Activated CD8-positive, alpha-beta memory T cell treated with anti-CD3 and anti-CD28 coated beads for 48 hours (primary cell): ENCODE data around the gene PHACTR1.
"Not testable (repeated sequence)": the region's sequence is repeated elsewhere in the genome, so short reads cannot be mapped to it uniquely, and the experiment has no call there.

Experiments
- DNase-seq, 3 experiments: peaks; one replicate each; pipeline ENCODE4 v3.0.0-alpha.2; 2020; ENCODE audit warnings: low read depth in 2 of 3, low spot score in 2 of 3

PHACTR1 gene

DNA sequence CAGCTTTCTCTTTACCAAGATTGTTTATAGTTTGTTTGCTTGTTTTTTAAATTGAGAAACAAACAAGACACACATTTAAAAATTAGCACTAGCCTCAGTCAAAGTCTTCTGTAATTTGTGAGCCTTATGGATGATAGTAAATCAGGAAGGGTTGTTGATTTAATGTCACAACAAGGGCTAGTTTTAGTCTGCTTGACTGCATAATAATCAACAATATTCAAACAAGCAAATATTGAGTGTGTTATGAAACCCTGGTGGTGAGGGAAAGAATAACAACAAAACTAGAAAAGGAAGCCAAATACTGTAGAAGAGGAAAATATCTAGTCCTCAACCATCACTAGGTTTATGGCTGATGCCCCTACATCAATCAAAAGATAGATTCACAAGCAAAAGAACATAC lies 383.2 kb downstream of the PHACTR1 start:
- no peak for DNase-seq

DNA sequence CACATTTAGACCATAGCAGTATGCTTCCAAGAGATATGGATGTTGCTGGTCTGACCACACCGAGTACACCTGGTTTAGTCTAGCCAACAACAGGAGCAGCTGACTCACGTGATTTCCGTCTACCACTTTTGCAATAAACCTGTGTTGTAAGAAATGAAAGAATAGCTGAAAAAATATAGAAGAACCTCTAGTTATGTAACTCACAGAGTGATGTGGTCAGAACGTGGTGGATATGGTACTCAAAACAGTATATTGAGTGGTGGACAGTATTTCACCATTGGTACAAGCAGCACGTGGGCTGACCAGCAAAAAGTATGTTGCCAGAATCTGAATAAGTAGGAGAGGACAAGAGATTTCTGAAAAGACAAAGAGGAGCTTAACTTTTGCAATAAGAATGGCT lies 384.8 kb downstream of the PHACTR1 start:
- DNase-seq = no peak

DNA sequence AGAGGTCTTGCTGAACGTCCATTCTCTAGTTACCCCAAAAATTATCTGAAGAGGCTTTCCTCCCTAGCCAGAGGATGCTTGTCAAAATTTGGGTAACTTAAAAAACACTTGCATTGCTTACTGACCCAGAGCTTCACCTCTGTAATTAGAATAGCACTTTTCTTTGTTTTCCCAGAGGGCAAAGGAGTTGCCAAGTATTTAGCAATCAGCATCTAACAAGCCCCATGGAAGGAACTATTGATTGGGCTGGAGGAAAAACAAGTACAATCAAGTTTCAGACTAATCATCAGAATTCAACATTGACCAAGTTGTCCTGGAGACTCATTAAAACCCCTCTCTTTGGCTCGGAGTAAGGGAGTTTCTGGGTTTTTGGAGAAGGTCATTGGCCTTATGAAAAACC lies 385.4 kb downstream of the PHACTR1 start:
- DNase-seq = no peak

DNA sequence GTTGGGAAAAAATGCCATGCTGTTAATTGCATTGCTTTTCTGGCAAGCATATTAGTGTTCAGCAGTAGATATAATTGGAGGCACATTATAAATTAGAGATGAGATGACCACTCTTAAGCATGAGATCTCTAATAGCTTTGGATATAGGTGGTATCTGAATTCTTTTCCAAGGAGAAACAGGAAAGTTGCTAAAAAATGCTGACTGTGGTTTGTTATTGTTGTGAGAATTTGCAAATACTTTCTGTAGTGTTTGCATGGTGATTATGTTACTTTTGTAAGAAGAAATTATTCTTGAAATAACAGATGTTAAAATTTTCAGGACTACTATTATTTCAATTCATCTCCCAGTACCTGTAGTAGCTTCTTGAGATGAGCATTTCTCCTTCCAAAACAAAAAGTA lies 386.6 kb downstream of the PHACTR1 start:
- DNase-seq = no peak

DNA sequence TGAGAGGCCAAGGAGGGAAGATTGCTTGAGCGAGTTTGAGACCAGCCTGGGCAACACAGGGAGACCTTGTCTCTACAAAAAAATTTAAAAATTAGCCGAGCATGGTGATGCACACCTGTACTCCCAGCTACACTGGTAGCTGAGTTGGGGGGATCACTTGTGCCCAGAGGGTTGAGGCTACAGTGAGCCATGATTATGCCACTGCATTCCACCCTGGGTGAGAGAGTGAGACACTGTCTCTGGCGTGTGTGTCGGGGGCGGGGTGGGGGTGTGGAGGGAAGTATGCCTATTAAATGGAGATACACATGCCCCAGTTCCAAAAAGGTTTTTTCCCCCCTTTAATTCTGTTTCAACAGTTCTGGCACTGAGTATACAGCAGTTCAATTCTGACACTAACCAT lies 388.6 kb downstream of the PHACTR1 start:
- DNase-seq = no peak

DNA sequence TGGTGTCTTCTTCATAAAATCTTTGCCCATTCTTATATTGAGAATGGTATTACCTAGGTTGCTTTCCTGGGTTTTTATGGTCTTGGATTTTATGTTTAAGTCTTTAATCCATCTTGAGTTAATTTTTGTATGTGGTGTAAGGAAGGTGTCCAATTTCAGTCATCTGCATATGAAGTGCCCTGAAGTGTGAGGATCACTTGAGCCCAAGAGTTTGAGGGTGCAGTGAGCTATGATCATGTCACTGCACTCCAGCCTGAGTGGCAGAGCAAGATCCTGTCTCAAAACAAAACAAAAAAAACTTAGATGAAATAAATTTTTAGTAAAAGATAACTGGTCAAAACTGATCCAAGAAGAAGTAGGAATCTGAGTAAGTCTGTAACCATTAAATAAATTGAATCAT lies 396.4 kb downstream of the PHACTR1 start:
- no peak for DNase-seq

DNA sequence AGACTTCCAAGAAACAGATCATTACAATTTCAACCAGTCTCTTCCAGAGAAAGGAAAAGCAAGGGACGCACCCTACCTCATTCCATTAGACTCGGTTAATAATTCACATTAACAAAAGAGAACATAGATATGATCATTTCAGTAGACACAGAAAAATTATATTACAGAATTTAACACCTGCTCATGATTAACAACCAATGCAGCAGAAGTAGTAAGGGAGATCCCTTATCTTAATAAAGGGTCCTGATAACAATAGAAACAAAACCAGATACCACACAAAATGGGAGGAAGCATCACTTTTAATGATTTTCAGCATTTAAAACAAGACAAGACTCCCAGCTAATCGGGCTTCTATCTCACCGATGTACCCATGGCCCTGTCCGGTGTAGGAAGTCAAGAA lies 396.8 kb downstream of the PHACTR1 start:
- no peak for DNase-seq

DNA sequence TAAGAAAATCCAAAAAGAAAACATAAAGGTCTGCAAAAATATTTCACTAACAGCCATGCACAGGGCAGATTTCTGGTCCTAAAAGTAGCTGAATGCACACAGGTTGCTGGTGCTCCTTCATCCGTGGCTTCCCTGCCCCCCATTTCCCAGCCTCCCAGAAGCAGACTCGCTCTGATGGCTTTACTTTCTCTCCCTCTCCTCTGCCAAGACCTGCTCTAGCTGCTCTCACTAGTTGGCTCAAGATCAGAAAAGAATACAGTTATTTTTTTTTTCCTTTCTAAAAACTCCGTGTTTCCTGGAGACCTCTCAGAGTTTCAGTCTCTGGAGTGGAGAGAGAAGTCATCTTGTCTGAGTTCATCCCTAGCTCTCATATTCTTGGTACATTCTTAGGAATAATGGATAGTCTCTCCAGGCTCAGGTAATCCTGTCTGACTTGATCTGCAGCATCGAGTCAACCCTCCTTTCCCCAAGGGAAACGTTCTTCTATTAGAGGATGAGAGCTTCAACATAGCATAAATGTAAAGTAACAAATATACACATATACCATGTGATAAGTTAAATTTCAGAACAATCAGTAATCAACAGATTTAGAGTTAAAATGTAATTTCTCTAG lies 397.5 kb downstream of the PHACTR1 start:
- no peak for DNase-seq

DNA sequence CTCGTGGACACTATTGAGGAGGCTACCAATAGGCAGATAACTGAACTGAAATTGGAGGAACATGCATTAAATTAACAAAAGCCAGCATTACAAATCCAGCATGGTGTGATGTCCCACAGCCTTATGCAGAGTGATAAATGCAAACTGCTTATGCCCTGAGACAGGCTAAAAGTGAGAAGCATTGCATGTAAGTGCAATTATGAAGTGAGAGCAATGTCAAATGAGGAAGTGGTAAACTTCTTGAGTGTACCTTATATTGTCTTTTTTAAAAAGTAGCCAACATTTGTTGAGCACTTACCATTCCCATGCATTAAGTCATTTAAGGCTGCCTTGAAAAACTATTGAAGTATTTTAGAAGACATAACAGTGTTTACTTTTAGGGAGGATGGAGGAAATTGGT lies 399.6 kb downstream of the PHACTR1 start:
- DNase-seq = no peak

DNA sequence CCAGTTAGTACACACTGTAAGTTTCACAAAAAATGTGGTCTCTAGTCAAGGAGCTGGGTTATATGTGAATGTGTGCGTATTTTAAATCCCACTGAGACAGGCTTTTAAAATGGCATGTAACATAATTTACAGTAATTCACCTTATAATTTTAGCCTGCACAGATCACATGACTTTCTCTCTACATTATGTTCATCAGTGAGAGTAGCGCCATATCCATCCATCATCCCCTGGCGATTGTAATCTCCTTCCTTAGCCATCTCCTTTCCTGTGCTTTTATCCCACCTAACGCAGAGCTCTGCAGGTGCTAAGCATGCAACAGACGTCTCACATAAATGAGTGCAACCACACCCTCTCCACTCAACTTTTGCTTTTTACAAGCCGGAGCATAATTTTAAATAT lies 401.0 kb downstream of the PHACTR1 start:
- no peak for DNase-seq

DNA sequence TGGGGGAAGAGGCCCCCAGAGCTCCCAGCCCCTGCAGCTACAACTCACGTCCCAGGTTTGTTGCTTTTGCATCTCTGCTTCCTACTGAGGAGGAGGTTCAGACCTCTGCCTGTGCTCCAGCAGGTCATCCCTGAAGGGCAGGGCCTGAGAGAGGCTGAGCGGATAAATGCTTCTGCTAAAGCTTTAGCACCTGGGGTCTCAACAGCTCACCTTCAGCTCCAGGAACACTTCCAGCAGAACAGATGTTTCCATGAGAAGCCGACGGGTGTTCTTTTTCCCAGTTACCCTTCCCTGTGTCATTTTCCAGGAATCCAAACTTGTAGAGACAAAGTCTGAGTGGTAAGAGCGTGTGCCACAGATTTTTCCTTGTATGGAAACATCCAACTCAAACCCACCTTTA lies 403.0 kb downstream of the PHACTR1 start:
- no peak for DNase-seq

DNA sequence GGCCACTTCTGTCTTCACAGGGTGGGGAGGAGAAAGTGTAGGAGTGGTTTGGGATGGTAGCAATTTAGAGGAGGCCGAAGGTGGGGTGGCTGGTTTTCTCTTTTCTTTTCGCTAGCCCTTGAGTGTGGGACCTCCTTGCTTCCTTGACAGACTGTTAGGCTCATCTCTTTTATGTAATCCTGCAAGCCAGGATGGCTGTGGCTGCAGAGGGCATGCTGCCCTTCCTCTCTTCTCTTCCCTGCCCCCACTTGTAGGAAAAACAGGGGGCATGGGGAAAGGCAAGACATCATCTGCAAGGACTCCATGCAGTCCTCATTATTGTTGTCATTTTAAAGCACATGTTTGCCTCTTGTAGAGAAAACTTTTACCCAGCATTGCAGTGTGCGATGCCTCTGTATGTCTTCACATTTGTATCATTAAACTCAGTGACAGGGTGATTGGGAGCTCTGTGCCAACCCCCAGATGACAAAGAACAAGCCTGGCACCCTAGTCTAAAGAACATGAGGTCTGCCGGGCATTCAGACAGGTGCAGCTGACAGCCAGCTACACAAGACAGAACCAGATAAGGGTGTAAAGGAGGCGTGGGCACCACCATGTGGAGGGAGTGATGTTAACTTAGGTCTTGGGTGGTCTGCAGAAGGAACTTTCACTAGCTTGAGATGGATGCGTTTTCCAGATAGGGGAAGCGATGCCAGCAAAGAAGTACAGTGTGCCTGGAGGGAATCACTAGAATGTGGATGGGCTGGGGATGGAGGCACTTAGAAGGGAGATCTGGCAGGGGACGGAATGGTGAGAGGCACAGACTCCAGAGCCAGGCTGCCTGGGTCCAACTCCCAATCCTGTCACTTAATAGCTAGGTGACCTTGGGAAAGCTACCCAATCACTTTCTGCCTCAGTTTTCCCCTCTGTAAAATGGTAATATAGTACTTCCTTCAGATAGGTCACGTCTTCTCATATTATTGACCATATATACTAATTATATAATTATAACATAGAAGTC lies 404.2 kb downstream of the PHACTR1 start:
- DNase-seq = no peak

DNA sequence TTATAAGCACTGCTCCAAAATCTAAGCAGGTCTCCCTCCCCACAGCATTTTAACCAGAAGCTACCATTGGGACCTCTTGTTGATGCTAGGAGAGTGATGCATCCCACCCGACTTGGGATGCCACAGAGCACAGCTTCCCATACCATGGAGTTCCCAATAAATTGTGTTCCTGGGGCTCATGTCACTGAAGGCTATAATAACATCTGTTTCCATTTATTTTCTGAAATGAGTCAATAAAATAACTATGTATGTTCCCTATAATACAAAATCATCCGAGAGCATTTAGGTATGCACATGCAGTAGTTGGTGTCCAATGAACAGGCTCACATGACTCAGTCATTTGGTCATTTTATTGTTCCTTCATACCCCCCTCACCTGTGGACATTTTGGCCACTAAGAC lies 407.6 kb downstream of the PHACTR1 start:
- no peak for DNase-seq

DNA sequence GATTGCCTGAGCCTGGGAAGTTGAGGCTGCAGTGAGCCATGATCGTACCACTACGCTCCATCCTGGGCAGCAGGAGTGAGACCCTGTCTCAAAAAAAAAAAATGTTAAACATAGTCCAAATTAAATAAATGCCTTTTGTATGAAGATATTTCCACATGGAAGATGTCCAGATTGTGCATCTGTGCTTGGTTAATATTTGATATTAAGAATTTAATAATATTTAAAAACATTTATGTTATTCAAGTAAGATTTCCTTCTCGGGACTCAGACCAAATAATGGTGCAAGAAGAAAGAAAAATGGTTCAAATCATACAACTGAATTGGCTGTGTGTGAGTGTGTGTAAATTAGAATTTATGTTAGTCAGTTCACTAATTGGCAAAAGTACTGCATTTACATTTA lies 409.3 kb downstream of the PHACTR1 start:
- DNase-seq = no peak

DNA sequence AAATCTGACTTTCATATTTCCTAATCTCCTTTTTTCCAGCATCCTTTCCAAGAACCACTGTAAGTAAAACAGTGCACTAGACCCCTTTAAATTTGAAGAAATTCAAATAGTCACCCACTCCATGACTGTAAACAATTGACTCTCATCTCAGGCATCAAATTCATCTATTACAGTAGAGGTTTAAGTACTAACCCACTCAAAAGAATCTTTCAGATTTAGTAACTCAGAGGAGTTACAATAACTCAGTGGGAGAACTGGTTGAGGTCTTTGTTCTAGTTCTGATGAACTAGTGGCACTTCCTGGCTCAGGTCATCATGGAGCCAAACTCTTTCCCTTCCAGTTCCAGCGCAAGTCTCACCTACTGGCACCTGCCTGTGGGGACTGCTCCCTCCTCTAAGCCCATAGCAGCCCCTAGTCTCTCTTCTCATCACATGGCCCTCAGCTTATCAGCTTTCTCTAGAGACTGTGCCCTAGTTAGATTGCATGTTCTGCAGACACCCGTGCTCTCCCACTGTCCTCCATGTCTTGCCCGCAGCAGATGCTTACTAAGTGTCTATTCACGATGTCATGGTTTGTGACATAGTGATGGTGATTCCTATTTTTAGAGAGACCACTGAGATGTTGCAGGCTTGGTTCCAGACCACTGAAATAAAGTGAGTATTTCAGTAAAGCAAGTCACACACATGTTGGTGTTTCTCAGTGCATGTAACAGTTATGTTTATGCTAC lies 415.5 kb downstream of the PHACTR1 start:
- no peak for DNase-seq

DNA sequence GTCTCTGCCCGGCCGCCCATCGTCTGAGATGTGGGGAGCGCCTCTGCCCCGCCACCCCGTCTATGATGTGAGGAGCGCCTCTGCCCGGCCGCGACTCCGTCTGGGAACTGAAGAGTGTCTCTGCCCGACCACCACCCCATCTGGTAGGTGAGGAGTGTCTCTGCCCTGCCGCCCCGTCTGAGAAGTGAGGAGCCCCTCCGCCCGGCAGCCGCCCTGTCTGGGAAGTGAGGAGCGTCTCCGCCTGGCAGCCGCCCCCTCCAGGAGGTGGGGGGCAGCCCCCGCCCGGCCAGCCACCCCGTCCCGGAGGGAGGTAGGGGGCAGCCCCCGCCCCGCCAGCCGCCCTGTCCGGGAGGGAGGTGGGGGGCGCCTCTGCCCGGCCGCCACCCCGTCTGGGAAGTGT lies 417.3 kb downstream of the PHACTR1 start:
- not testable (repeated sequence) for DNase-seq

DNA sequence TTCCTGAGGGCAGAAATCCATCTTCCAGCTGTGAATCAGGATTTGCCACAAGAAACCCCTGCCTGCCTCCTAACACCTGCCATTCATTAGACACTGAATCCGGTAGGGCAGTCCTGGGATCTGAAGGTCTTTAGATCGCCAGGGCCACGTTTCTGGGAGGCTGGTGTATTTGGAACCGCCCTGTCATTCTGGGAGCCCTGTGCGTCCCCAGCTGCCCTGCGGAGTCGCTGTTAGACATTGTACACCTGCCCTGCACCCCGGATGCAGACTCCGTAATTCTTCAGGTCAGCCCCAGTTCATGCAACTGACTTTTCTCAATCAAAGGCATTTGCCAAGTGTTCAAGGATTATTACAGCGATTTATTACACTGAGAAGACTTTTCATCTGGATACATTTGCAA lies 418.6 kb downstream of the PHACTR1 start:
- no peak for DNase-seq

DNA sequence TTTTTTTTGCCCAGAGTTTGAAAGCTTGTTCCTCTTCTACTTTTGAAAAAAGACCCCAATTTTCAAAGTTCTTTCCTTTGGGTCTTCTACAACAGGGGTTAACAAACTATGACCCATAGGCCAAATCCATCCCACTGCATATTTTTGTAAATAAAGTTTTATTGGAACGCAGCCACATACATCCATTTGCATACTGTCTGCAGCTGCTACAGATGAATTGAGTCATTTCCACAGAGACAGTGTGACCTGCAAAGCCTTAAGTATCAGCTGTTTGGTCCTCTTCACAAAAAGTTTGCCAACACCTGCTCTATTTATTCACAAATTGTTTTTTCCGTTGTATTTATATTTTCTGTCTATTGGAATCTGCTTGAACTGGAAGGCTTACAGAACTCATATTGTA lies 422.6 kb downstream of the PHACTR1 start:
- no peak for DNase-seq

DNA sequence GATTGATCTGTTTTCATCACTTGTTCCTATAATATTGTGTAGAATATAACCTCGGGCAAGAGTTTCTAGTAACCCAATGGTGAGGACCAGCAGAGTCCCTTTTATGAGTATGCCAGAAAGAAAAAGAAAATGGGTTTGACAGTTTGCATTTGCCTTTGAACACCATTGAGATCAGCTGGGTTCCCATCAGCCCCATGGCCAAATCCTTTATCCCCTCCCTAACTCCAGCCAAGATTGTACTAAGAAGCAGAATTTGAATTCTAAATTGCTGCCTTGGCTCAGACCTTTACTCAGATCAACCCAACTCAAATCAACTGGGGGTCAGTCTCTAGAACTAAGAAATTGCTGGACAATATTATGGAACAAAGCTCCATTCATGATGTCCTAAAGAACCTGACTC lies 424.4 kb downstream of the PHACTR1 start:
- DNase-seq = no peak

DNA sequence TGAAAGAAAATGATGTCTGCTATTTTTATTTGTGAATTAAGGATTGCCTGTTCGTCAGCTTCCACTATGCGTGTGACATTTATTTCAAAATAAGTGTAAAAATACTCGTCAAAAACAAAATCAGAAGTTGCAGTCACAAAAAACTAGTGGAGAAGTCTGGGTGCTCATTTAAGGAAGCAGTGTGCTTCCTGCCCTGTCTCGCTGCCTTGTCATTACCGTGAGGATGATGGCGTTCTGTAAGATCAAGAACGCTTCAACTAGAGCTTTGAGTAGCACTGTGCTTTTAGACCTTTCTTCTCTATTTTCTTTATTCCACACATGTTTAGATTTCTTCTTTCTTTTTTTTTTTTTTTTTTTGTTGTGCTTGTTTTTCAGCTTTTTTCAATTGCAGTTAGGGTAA lies 424.8 kb downstream of the PHACTR1 start:
- no peak for DNase-seq

DNA sequence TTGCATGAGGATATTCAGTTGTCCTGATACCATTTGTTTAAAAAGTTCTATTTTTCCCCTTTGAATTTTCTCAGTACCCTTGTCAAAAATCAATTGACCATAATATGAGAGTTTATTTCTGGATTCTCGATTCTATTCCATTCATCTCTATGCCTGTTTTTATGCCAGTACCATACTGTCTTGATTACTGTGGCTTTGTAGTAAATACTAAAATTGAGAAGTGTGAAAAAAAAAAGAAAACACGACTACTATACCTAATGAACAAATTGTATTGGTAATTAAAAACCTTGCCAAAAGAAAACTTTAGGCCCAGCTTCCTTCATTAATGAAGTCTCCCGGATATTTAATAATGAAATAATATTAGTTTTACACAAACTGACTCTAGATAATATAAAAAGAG lies 426.0 kb downstream of the PHACTR1 start:
- no peak for DNase-seq

DNA sequence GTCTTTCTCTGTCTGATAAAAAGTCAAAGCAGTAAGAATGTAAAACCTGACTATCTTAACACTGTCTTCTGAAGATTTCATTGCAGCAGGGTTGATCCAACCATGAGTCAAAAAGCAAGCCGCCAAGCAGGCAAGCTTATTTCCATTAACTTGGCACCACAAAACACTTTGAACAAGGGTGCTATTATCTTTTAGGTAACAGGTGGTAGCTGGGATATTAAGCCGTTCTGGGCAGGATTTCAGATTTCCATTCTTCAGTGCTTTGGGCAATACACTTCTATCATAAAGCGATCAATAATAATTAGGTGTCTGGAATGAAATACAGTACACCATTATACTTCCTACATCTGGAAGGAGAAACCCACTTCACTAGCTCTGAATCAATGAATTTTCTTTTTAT lies 429.9 kb downstream of the PHACTR1 start:
- DNase-seq = no peak
